ENCODE measurements around the gene RBM23.
"Not testable (repeated sequence)": the region's sequence is repeated elsewhere in the genome, so short reads cannot be mapped to it uniquely, and the experiment has no call there.

RBM23 gene

DNA sequence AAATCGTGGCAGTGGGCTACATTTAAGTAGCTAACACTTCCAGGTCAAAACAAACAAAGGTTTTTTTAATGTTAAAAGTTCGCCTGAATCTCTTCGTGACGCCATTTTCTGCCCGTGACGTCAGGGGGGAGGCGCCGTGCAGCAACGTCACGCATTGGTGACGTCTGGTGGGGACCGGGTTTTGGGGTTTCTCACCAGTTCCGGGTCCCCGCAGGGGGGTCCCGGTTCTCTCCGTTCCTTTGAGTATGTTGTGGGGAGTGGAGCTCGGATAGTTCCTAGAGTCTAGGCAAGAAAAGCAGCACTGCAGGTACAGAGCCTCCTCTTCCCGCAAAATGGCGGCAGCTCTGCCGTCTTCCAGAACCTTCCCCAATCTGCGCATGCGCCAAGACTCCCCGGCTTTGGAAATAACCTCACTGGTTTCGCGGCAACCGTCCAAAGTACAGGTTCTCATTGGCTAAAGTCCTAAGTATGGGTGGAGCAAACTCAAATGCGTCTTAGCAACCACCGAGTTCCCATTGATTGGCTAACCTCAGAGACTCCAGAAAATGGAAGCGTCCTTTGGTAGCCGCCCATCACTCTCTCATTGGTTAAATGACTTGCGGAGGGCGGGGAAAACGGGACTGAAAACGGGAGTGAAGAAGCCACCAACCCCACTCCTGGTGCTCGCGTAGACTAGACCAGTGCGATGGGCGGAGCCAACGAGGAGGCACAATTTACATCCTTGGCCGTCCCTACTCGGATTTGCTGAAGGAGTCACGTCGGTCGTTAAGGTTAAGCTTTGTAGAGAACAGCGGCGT, at the start of gene RBM23:
Gene RBM23 (minus strand): TSS at position 346 of the 797 bp plus-strand sequence.
- peak; percentile 100 for DNase-seq

DNA sequence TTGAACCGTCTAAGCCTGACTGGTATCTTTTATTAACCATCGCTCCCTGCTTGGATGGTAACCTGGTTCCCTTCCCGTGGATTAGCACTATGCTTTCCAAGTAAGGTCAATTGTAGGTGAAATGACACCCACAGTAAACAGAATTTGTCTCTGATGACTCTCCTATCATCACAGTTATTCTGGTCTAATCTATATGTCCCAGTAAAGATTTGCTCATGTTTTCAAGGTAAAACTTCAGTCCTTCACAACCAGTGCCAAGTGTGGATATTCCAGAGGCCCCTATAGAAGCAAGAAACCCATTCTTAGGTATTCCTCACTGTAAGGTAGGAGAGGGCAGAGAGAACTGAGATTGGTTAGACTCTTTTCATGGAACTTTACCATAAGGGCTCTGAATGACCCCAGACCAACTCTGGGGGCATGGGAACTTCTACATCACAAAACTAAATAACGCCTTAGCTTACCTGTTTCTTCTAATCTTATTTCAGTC, 47.9 kb upstream of the RBM23 start:
- no peak for DNase-seq

DNA sequence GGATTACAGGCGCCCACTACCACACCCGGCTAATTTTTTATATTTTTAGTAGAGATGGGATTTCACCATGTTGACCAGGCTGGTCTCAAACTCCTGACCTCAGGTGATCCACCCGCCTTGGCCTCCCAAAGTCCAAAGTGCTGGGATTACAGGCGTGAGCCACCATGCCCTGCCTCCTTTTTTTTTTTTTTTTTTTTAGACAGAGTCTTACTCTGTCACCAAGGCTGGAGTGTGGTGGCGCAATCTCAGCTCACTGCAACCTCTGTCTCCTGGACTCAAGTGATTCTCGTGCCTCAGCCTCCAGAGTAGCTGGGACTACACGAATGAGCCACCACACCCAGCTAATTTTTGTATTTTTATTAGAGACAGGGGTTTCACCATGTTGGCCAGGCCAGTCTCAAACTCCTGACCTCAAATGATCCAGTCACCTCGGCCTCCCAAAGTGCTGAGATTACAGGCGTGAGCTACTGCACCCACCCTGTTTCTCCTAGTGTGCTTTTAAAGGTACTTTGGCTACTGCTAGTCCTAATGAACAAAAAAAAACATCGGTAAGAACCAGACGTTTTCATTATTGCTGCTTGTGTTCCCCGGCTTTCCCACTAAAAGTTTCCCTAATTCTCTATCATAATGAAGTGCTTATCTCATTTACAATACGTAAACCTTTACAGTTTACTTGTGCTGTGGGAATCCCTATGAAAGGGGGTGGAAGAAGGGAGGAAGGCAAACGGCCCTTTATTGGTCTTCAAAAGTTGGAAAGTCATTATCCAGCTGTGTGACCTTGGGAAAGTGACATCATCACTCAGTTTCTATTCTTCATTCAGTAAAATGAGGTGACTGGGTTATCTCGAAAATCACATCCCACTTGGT, 47.2 kb upstream of the RBM23 start:
- DNase-seq = not testable (repeated sequence)

DNA sequence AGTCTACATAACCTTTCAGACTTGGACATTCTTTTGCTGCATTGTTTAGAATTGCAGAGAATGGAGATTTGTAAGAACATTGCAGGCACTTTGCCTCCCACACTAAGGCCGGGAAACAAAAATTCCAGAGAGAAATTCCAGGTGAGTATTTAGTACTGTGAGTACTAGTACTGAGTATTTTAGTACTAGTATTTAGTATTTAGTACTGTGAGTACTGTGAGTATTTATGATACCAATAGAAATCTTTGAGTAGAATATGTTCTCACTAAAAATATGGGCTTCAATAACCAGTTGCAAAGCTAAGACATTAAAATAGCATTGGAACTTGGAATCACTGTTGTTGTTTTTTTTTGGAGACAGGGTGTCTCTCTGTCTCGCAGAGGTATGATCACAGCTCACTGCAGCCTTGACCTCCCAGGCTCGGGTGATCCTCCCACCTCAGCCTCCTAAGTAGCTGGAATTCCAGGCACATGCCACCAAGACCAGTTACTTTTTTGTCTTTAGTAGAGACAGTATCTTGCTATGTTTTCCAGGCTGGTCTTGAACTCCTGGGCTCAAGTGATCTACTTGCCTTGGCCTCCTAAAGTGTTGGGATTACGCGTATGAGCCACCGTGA, 43.2 kb upstream of the RBM23 start:
- no peak for DNase-seq

DNA sequence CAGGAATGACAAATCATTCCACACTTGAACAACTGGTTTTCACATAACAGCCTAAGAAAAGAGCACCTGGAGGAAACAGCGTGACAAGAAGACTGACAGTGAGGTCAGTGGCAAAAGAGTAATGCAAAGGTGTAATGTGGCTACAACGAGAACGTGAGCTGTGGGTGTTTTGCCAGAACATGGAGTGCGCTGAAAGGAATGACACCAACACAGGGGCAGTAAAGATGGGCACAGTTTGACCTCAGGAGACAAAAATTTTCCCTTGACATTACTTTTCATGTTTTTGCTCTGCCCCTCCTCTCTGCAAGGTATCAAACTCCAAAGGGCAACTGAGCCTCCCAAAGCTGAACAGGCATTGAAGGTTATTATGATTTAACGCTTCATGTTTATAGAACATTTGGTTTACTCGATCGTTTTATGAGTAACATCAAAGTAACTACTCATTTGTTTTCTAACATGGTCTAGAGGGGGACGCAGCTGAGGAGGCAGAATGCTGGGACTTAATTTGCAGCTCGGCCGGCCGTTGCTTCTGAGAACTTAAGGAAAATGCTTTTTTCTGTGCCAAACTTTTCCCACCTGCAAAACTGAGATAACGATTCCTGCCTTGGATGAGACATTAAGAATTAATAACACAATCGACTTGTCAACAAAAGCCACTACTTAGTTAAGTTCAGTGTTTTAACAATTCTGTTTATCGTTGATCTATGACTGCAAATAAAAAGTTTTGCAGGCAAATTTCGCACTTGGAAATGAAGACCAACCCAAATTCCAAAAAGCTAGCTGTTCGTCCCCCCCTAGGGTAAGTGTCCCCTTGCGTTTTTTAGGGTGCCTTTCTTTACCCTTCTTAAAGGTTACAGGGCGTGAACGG, 37.0 kb upstream of the RBM23 start:
- DNase-seq = no peak

DNA sequence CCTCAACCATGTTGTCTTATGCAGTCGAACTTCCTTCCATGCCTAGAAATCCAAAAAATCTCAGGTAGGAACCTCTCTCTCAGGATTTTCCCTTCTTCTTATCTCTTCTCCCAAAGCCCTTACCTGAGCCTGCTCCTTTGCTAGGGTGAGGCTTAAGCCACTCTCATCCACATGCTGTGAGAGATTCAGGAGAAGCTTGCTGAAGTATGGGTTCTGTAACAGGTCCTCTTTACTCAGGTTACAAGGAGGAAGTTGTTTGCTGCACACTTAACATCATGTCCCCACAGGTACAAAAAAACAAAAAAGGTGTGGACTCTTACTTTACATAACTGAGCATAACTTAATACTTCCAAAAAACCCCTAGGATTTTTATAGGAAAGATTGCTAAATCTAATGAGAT, 33.5 kb upstream of the RBM23 start:
- DNase-seq = no peak

DNA sequence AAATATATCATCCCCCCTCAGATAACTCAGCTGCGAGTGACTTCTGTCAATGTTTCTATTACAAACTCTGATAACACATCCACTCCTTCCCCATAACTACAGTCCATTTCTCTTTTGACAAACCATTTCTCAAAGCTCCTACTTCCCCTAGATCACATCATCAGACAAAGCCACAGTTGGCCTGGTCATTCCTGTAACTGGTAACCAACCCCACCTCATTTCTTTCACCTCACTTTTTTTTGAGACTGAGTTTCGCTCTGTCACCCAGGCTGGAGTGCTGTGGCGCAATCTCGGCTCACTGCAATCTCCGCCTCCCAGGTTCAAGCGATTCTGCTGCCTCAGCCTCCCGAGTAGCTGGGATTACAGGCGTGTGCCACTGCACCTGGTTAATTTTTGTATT, 32.8 kb upstream of the RBM23 start:
- not testable (repeated sequence) for DNase-seq

DNA sequence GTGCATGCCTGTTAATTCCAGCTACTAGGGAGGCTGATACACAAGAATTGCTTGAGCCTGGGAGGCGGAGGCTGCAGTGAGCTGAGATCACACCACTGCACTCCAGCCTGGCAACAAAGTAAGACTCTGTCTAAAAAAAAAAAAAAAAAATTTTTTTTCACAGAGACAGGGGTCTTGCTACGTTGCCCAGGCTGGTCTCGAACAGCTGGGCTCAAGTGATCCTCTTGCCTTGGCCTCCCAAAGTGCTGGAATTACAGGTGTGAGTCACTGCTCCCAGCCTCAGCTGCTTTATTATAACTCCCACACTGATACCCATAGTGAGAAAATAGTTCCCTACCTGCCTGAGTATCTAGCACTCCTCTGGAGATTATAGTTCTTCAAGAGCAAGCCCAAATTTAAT, 26.7 kb upstream of the RBM23 start:
- DNase-seq = no peak

DNA sequence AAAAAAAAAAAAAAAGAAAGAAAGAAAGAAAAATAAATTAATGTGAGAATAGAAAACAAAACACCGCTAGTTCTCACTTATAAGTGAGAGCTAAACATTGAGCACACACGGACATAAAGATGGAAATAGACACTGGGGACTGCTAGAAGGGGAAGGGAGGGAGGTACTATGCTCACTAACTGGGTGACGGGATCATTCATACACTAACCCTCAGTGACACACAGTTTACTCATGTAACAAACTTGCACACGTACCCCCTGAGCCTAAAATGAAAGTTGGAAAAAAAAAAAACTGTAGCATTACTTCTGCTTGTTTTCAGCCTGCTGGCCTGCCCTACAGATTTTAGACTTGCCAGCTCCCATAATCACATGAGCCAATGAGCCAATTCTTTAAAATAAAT, 20.7 kb upstream of the RBM23 start:
- no peak for DNase-seq

DNA sequence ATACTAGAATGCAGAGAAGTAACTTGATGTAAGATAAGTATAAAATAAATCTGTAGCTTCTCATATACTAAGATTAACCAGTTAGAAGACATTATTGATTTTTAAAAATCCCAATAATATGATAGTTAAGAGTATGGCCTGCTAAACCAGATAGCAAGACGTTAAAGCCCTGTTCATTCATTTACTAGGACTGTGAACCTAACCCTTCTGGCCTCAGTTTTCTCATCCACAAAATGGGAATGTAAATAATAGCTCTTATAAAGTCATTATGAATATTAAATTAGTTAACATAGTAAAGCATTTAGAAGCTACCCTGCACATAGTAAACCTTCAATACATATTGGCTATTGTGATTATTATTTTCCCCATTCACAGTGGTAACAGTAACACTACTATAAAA, 16.2 kb upstream of the RBM23 start:
- no peak for DNase-seq

DNA sequence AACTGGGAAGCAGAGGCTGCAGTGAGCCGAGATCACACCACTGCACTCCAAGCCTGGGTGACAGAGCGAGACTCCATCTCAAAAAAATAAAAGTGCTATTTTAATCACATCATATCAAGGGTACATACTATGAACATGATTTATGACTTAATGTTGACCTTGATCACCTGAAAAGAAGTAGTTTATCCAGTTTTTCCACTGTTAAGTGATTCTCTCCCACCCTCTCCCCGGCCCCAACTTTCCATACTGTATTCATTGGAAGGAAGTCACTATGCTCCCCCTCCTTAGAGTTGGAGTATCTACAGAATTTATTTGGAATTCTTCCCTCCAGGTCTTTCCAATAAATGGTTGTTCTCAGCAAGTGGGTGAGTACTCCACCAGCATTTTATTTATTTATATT, 13.2 kb upstream of the RBM23 start:
- no peak for DNase-seq

DNA sequence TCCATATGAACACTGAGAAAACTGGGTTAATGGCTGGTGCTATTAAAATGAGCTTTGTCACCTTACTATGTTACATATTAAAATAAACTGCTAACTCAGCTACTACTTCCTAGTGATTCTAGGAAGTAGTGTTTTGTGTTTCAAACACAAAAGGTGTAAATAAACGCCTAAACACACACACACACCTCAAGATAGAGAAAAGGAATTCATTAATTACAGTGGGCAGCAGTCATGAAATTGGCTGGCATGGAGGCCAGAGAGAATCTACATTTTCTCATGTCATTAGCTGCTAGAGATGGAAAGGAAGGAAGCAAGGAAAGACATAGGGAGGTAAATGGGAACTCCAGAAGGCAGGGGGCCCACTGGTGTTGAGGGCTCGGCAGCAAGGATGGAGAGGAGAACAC, 11.0 kb upstream of the RBM23 start:
- DNase-seq = no peak

DNA sequence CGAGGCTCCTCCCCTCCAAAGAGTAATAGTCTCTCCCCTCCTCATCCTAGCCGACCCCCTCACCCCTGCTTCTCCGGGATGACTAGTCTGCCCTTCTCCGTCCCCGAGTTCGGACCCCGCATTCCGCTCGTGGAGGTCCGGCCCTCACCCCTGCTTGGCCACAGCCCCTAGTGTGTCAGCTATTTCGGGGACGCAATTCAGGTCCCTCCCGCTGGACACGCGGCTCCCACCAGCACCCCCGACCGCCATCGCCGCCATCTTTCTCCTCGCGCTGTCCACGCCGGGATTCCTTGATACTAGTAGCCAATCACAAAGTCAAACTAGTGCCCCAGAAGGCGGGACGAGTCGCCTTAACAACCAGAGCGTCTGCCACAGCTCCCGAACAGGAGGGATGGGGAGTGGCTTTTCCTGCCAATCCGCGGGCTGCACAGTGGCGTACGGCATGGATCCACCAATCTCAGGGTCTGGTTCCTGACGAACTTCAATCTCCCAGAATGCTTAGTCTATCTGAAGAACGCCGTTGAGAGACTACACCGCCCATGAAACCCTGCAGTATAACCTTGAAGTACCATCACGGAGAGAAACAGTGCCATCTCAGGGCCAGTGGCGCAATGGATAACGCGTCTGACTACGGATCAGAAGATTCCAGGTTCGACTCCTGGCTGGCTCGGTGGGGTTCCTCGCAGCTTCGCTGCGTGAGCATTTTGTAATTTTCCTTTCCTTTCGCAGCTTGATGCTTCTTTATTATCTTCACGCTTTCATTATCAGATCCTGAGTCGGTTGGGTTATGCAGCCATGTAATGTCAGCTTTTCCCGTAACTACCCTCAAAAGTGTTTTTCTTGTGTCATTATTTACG, 10.4 kb upstream of the RBM23 start, which contains the start of gene PRMT5:
Gene PRMT5 (minus strand): TSS at position 273 of the 857 bp plus-strand sequence. CDS start 15 bp downstream, at position 258.
- DNase-seq = peak; percentile 99

DNA sequence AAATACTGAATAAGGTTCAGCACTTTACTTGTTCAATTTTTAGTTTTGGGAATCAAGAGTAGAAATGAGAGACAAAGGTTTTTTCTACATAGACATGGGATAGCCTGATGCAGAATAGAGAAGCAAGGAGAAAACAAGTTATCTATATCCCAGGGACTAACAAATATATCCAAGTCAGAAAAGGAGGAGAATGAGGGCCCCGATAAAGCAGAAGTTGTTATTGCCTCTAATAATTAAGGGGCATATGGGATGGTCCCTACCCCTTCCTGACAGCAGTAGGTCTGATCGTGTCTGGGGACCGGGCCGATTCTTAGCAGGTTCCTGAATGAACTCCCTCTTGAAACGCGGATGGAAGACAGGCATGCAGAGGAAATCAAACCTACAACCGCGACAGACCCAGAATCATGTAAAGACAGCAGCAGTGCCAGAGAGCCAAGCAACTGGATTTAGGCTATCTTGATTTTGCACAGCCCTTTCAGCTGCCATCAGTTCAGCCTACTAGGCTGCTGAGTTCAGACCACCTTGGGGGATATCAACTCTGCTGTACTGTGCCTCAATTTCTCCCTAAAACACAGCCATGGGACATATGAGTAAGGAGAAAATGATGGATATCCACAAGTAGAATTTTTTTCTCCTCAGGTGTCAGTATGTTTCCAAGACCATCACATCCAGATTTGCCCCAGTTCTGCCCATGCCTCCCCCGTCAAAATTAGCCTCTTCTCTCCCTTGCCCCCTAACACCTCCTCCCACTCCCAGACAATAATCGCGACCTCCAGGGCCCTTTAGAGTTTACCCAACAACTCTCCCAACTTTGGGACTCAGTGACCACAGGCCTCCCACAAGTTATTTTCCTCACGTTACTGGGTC, 9.5 kb upstream of the RBM23 start:
- no peak for DNase-seq

DNA sequence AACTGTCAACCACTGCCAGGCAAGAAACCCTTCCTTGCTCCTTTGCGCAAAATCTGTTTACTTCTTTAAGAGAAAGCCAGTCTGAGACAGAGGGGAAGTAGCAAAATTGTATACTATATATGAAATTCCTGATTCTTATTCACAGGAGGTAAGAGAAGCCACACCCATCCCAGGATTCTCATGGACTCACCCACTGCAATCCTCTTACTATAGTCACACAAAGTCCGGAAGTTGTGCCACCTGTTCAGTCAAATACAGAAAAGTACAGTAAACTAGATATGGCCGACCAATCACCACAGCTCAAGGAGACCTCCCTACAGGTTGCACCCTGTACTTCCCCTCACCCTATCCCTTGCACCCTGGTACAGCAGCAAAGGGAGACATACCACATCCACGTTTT, 7.4 kb upstream of the RBM23 start:
- no peak for DNase-seq

DNA sequence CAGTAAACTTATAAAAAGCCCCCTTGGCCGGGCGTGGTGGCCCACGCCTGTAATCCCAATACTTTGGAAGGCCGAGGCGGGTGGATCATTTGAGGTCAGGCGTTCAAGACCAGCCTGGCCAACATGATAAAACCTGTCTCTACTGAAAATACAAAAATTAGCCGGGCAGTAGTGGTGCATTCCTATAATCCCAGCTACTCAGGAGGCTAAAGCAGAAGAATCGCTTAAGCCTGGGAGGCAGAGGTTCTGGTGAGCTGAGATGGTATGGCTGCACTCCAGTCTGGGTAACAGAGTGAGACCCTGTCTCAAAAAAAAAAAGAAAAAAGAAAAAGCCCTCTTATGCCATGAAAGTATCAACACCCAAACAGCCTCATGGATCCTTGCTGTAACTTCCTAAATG, 6.6 kb upstream of the RBM23 start:
- DNase-seq = no peak

DNA sequence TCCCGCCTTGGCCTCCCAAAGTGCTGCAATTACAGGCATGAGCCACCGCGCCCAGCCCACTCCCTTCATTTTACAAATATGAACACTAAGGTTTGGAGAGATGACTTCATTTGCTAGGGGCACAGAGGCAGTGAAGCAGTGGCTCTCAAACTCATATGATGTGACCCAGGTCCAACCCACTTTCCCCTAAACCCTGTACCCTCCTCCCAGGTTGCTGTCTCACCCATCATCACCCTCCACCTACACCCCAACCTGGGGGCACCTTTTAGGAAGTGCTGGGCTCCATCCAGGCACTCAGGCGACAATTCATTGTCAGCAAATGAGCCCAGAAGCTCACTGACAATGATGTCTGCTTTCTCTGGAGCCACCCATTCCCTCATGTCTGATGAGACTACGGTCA, 4.8 kb upstream of the RBM23 start:
- no peak for DNase-seq

DNA sequence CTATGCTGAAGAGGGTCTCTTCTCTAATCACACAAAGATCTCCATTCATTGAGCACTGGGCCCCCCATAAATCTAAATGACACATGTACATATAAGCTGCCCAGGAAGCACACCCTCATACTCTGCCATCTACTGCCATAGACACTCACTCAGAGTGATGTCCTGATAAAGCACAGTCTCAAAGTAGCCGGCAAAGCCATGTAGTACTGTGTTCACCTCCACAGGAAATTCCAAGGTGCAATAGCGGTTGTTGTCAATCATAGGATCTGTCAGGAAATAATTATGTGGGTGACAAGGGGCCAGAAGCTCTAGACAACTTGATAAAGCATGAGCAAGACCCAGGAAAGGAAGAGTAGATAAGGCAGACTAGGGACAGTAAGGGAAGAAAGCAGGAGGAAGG, 3.3 kb upstream of the RBM23 start:
- DNase-seq = no peak

DNA sequence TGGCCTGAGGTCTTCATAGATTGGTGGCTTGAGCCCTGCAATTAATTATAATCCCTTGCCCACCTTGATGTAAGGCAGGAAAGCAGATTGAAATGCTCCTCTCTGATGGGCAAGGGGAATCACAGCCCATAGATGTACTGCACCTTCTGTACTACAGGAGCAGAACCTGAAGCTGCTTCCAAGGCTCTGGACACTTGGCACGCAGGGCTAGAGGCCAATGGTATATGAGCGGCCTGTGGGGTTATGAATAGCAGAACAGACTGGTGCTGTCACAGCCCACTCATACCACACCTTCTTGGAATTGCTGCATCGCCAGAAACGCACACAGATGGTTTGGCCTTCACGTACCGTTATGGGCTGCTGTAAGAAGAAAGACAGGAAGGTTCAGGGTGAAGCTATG, 1.7 kb upstream of the RBM23 start:
- DNase-seq = no peak

DNA sequence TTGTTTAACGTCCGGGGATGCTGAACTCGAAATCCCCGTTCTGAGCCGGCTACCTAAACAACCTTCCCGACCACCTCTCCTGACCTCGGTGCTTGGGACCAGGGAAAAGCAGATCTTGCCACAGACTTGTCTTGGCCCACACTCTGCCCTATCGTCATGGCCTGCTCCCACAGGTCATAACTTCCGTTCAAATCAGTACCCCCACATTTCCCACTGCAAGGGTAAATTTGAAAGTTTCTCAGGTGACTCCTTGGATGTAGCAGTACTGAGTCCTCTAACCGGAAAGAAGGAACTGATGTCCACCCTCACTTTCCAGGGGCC, 612 bp upstream of the RBM23 start:
- no peak for DNase-seq

Measured in CD4-positive, alpha-beta T cell treated with Interleukin-21 for 1 hour (primary cell).